H1 (cell line): ENCODE measurements around the gene SDSL. TPM values are rescaled to one million over a fixed set of nuclear protein-coding genes. Genes with fewer than 3 reads are reported as not detected.
A peak's percentile ranks its signal among the peaks of the same experiment; 100 is the strongest.

Source experiments
- CTCF ChIA-PET: fragments of 300-600 bp; sonication (Branson Sonifier 250); formaldehyde crosslinking; loops from one replicate; lab custom pipeline; 2021; ENCODE audit not compliant: partially characterized antibody; lab: Charles Lee
- POLR2A ChIA-PET: fragments of 300-600 bp; sonication (Branson Sonifier 250); formaldehyde crosslinking; loops from one replicate; lab custom pipeline; 2021; ENCODE audit warnings: inconsistent platforms; ENCODE audit not compliant: partially characterized antibody; lab: Charles Lee
- DNase-seq, 2 experiments: peaks; one replicate each; pipeline versions ENCODE4 v3.0.0 to v3.0.0-alpha.2; 2010 to 2022; ENCODE audit warnings: low spot score in 2 of 2, low read depth in 1 of 2, mixed read lengths in 1 of 2
- FAIRE-seq: peaks from 2 replicates; lab custom pipeline; 2011; peaks lifted over from hg19 to GRCh38; lab: Jason Lieb, UNC
- H2AFZ ChIP-seq: 2 replicates; pipeline ENCODE4 v1.8.1; 2012; ENCODE audit warnings: low read length, inconsistent platforms
- H2AK5ac ChIP-seq: 2 replicates; pipeline ENCODE4 v1.6.1; 2013; ENCODE audit warnings: low read depth, low read length
- H2BK120ac ChIP-seq: replicated peaks from 2 replicates; pipeline ENCODE3; 2013; ENCODE audit warnings: low read depth, low read length, inconsistent platforms
- H2BK12ac ChIP-seq: 2 replicates; pipeline ENCODE4 v1.6.1; 2013; ENCODE audit warnings: low read depth, low read length
- H2BK15ac ChIP-seq: 2 replicates; pipeline ENCODE4 v1.6.1; 2013; ENCODE audit warnings: low read length
- H2BK20ac ChIP-seq: 2 replicates; pipeline ENCODE4 v1.6.1; 2013; ENCODE audit warnings: low read length
- H2BK5ac ChIP-seq: 2 replicates; pipeline ENCODE4 v1.6.1; 2013; ENCODE audit warnings: low read depth, low read length
- H3K14ac ChIP-seq: 2 replicates; pipeline ENCODE4 v1.6.1; 2013; ENCODE audit warnings: inconsistent platforms; ENCODE audit not compliant: insufficient read length
- H3K18ac ChIP-seq: 2 replicates; pipeline ENCODE4 v1.6.1; 2013; ENCODE audit warnings: low read length; ENCODE audit errors: extremely low read depth
- H3K23ac ChIP-seq: 2 replicates; pipeline ENCODE4 v1.6.1; 2013; ENCODE audit warnings: inconsistent platforms; ENCODE audit not compliant: insufficient read length
- H3K23me2 ChIP-seq: 2 replicates; pipeline ENCODE4 v1.6.1; 2013; ENCODE audit warnings: low read depth, low read length
- H3K27ac ChIP-seq: 2 replicates; pipeline ENCODE4 v1.6.1; 2011; ENCODE audit warnings: low read depth, low read length, inconsistent platforms
- H3K27me3 ChIP-seq, 4 experiments: replicated peaks in 1 of 4; 1 replicate in 1 of 4; 2 replicates in 3 of 4; pipeline versions ENCODE4 v1.6.1 to v1.8.1; 2011 to 2013; ENCODE audit warnings: low read length in 3 of 4, mild to moderate bottlenecking in 3 of 4, inconsistent platforms in 2 of 4, mixed read lengths in 2 of 4, moderate library complexity in 1 of 4; ENCODE audit not compliant: control insufficient read depth in 3 of 4, insufficient read depth in 3 of 4; ENCODE audit errors: extremely low read depth in 1 of 4
- H3K36me3 ChIP-seq, 4 experiments: 2 replicates each; pipeline versions ENCODE4 v1.6.1 to v1.8.1; 2011 to 2013; ENCODE audit warnings: mild to moderate bottlenecking in 4 of 4, low read length in 3 of 4, moderate library complexity in 2 of 4, control low read depth in 1 of 4, inconsistent platforms in 1 of 4; ENCODE audit not compliant: insufficient read depth in 4 of 4, control insufficient read depth in 2 of 4
- H3K4ac ChIP-seq: replicated peaks from 2 replicates; pipeline ENCODE3; 2013; ENCODE audit warnings: low read length, low read depth, mixed read lengths, inconsistent platforms; ENCODE audit not compliant: insufficient read length
- H3K4me1 ChIP-seq, 4 experiments: replicated peaks in 1 of 4; 1 replicate in 1 of 4; 2 replicates in 3 of 4; pipeline versions ENCODE4 v1.6.1 to v1.8.1; 2011 to 2013; ENCODE audit warnings: low read length in 3 of 4, inconsistent platforms in 2 of 4, mixed read lengths in 1 of 4; ENCODE audit not compliant: insufficient read depth in 4 of 4, control insufficient read depth in 3 of 4
- H3K4me2 ChIP-seq, 2 experiments: 2 replicates each; pipeline versions ENCODE4 v1.6.1 to v1.8.1; 2011 to 2013; ENCODE audit warnings: low read depth in 2 of 2, low read length in 2 of 2, control low read depth in 1 of 2, inconsistent platforms in 1 of 2, mild to moderate bottlenecking in 1 of 2; ENCODE audit not compliant: insufficient read depth in 1 of 2
- H3K4me3 ChIP-seq, 4 experiments: fragments of 200-600, 300-600 bp in 1 of 4; sonication (generic), shearing (Covaris generic), sonication (Bioruptor Twin) in 1 of 4; 2 replicates each; pipeline versions ENCODE4 v1.5.1 to v1.8.1; 2011 to 2016; ENCODE audit warnings: low read length in 4 of 4, low read depth in 3 of 4, control low read depth in 2 of 4, inconsistent platforms in 2 of 4, mild to moderate bottlenecking in 2 of 4, mixed read lengths in 1 of 4, moderate library complexity in 1 of 4; ENCODE audit not compliant: insufficient read depth in 2 of 4; ENCODE audit errors: extremely low read depth in 1 of 4
- H3K56ac ChIP-seq: replicated peaks from 2 replicates; pipeline ENCODE3; 2013; ENCODE audit warnings: low read depth, mild to moderate bottlenecking, mixed read lengths, low read length, inconsistent platforms; ENCODE audit not compliant: insufficient read length
- H3K79me1 ChIP-seq: 2 replicates; pipeline ENCODE4 v1.6.1; 2013; ENCODE audit warnings: low read depth, low read length, control low read depth
- H3K79me2 ChIP-seq, 2 experiments: 2 replicates each; pipeline versions ENCODE4 v1.6.1 to v1.8.1; 2012 to 2013; ENCODE audit warnings: low read length in 2 of 2, mild to moderate bottlenecking in 2 of 2, inconsistent platforms in 1 of 2; ENCODE audit not compliant: insufficient read depth in 2 of 2, control insufficient read depth in 1 of 2
- H3K9ac ChIP-seq, 4 experiments: replicated peaks in 1 of 4; 1 replicate in 1 of 4; 2 replicates in 3 of 4; pipeline versions ENCODE4 v1.6.1 to v1.8.1; 2011 to 2013; ENCODE audit warnings: low read depth in 3 of 4, low read length in 3 of 4, control low read depth in 2 of 4, mild to moderate bottlenecking in 2 of 4, moderate library complexity in 2 of 4, inconsistent platforms in 1 of 4; ENCODE audit errors: extremely low read depth in 1 of 4
- H3K9me3 ChIP-seq, 2 experiments: 2 replicates each; pipeline versions ENCODE4 v1.6.1 to v1.8.1; 2012 to 2013; ENCODE audit warnings: mild to moderate bottlenecking in 2 of 2, moderate library complexity in 2 of 2, control low read depth in 1 of 2, inconsistent platforms in 1 of 2, low read depth in 1 of 2, low read length in 1 of 2, mixed read lengths in 1 of 2; ENCODE audit not compliant: insufficient read depth in 2 of 2
- H4K20me1 ChIP-seq, 2 experiments: replicated peaks in 1 of 2; 2 replicates each; pipeline versions ENCODE3 to v1.8.1; 2011 to 2013; ENCODE audit warnings: inconsistent platforms in 2 of 2, low read length in 2 of 2, mild to moderate bottlenecking in 1 of 2; ENCODE audit not compliant: insufficient read depth in 2 of 2, control insufficient read depth in 1 of 2
- H4K5ac ChIP-seq: 2 replicates; pipeline ENCODE4 v1.6.1; 2013; ENCODE audit warnings: low read length, low read depth, mixed read lengths, inconsistent platforms; ENCODE audit not compliant: insufficient read length
- H4K8ac ChIP-seq: 2 replicates; pipeline ENCODE4 v1.8.0; 2013; ENCODE audit warnings: mild to moderate bottlenecking, moderate library complexity, low read length, inconsistent platforms; ENCODE audit not compliant: insufficient read depth; ENCODE audit errors: extremely low read depth
- H4K91ac ChIP-seq: replicated peaks from 2 replicates; pipeline ENCODE3; 2013; ENCODE audit warnings: low read length, mixed read lengths, inconsistent platforms; ENCODE audit not compliant: insufficient read length
- CHD2 ChIP-seq: IDR thresholded peaks from 2 replicates; pipeline ENCODE4 v1.6.1; 2012; ENCODE audit warnings: low read length, improper control_type of control experiment
- CTBP2 ChIP-seq: IDR thresholded peaks from 2 replicates; pipeline ENCODE4 v1.7.0; 2011; ENCODE audit warnings: borderline replicate concordance, mild to moderate bottlenecking, moderate library complexity, mixed read lengths, low read length; ENCODE audit not compliant: insufficient read depth, insufficient read length
- EZH2 ChIP-seq: fragments of 200-600 bp; sonication (generic); IDR thresholded peaks from 2 replicates; pipeline ENCODE4 v1.7.1; 2012; ENCODE audit warnings: low read depth, mild to moderate bottlenecking, moderate library complexity, low read length, inconsistent platforms; ENCODE audit not compliant: severe bottlenecking
- GTF2F1 ChIP-seq: IDR thresholded peaks from 2 replicates; pipeline ENCODE4 v1.6.1; 2012; ENCODE audit warnings: low read depth, low read length, improper control_type of control experiment, borderline replicate concordance
- HDAC2 ChIP-seq, 2 experiments: fragments of 300-600 bp in 1 of 2; sonication (generic) in 1 of 2; IDR thresholded peaks; 2 replicates each; pipeline ENCODE4 v1.6.1; 2011 to 2012; ENCODE audit warnings: low read depth in 2 of 2, low read length in 2 of 2, mild to moderate bottlenecking in 2 of 2, moderate library complexity in 2 of 2, borderline replicate concordance in 1 of 2, inconsistent platforms in 1 of 2
- RBBP5 ChIP-seq: IDR thresholded peaks from 2 replicates; pipeline ENCODE4 v1.7.1; 2012; ENCODE audit warnings: low read depth, mild to moderate bottlenecking, inconsistent platforms, low read length, moderate library complexity, borderline replicate concordance
- SRF ChIP-seq: IDR thresholded peaks from 2 replicates; pipeline ENCODE4 v1.6.1; 2011; ENCODE audit warnings: mild to moderate bottlenecking, low read depth, low read length, moderate library complexity
- SUZ12 ChIP-seq: fragments of 200-600 bp; sonication (generic); IDR thresholded peaks from 2 replicates; pipeline ENCODE4 v1.6.1; 2012; ENCODE audit warnings: mild to moderate bottlenecking, inconsistent platforms, low read length, moderate library complexity, mixed read lengths
- WGBS, 2 experiments: shearing (Covaris generic) in 1 of 2; methylation state at CpG; one replicate each; pipeline versions ENCODE4 v1.1.6 to v1.1.7; 2013 to 2015; ENCODE audit warnings: low lambda C conversion rate in 2 of 2, mixed read lengths in 2 of 2, inconsistent platforms in 1 of 2, low coverage in 1 of 2, missing lambda C conversion rate in 1 of 2; ENCODE audit not compliant: insufficient replicate concordance in 2 of 2, insufficient coverage in 1 of 2, insufficient read length in 1 of 2; ENCODE audit errors: extremely low coverage in 1 of 2, missing lambda C conversion rate in 1 of 2; 5-methylcytosine and 5-hydroxymethylcytosine counted together
- polyA plus RNA-seq, 7 experiments: library from polyadenylated mRNA; depleted of rRNA in 3 of 7; stranded (reverse) in 5 of 7; unstranded in 2 of 7; fragments of >200 nt in 5 of 7; fragments of 200-250 nt in 2 of 7; gene quantifications; 1 replicate in 5 of 7; 2 replicates in 1 of 7; 4 replicates in 1 of 7; pipeline versions ENCODE4 v1.2.1 to v1.2.3, GENCODE V29; 2011 to 2013; ENCODE audit warnings: missing spikeins in 2 of 7, mixed read lengths in 2 of 7
- total RNA-seq: library from RNA; stranded (reverse); fragmentation: NEBNext Ultra II Directional; extraction: Animal tissue kit (Norgen Biotek cat#: 25700); gene quantifications from 2 replicates; pipeline ENCODE4 v1.2.1, GENCODE V29; 2021
- TF ChIP-seq, protein P1 (sequence below): IDR thresholded peaks from 2 replicates; pipeline ENCODE4 v1.6.1; 2011; ENCODE audit warnings: low read length, improper control_type of control experiment

Gene SDSL
- total and polyA plus RNA-seq, 2 of the 8 experiments (the other 6 are each of a cell fraction or from before 2014, with no cell fraction given) = 0.69 to 1.3 TPM

DNA sequence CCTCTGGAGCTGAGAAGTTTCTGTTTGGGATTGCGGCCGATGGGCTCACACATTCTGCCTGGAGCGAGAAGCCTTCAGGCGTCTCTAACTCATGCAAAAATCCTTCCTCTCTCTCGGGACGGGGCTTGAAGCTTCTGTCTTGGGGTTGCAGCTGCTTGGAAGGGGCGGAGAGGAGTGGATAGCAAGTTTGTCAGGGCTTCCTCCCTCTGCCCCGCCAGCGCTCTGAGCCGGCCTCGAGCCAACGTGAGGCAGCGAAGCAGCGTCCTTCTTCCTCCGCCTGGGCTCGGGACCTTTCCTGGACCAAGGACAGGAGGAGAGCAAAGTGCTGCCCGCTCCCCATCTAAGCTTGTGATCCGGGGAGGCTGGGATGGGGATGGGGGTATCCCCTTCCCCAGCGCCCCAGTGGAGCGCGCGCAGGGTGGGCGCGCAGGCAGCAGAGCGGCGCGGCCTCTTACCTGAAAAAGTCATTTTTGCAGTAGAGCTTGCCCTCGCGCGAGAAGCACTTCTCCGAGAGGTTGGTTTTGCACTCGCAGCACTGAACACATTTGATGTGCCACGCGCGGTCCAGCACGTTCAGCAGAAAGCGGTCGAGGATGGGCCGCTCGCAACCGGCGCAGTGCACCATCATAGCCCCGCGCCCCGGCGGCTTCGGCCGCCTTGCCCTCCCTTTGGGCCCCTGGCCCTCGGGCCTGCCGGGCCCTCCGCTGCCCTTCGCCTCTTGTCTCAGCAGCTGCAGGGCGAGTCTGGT lies 48.9 kb downstream of the SDSL start:
- CTCF ChIA-PET = interaction anchor here (1.0 to 9.0 kb wide), 2 partner anchors 8 to 12 kb away, joined by 3 to 79 read pairs; no protein-coding TSS in a partner anchor
- H3K9ac ChIP-seq = peak overlapping the region in 3 of 4 experiments; percentile 43 to 50 (median 49); a peak in 3 of 7 replicates
- H3K36me3 ChIP-seq = peaks cover 3 to 63% (median 5%) of the 10 kb centered on the region in 4 experiments; a peak in 5 of 8 replicates
- H2AK5ac ChIP-seq = peak overlapping the region; percentile 13; the same call in 1 of the 2 replicates
- no peak overlapping the region for H2BK5ac ChIP-seq
- H4K5ac ChIP-seq = no peak overlapping the region
- no peak overlapping the region for H4K91ac ChIP-seq
- peaks cover 28 to 39% of the 10 kb centered on the region in 2 experiments for H4K20me1 ChIP-seq
- H2BK20ac ChIP-seq = no peak overlapping the region
- H3K79me1 ChIP-seq = no peaks in the 10 kb centered on the region
- H3K9me3 ChIP-seq = no peaks in the 10 kb centered on the region
- H2BK120ac ChIP-seq = no peak overlapping the region
- WGBS, 2 experiments = 3% methylated on average over 47 of the region's 53 CpGs; no CpG with 5 or more reads in 1 of the 2 experiments
- H3K4me3 ChIP-seq = peak overlapping the region; percentile 52 to 66 (median 60)
- DNase-seq (peak in 1 of 2 experiments; percentile 76), FAIRE-seq (no peak)
- H2AFZ ChIP-seq = no peak overlapping the region
- no peak overlapping the region for H2BK12ac ChIP-seq
- H3K14ac ChIP-seq = no peak overlapping the region
- no peak overlapping the region for H3K27ac ChIP-seq
- peaks cover 0 to 83% (median 50%) of the 10 kb centered on the region in 4 experiments; a peak in 6 of 7 replicates for H3K4me1 ChIP-seq
- POLR2A ChIA-PET = interaction anchor here (0.6 to 1.2 kb wide), 2 partner anchors 9 to 48 kb away, joined by 3 to 7 read pairs; no protein-coding TSS in a partner anchor
- H3K27me3 ChIP-seq = peaks cover 92 to 100% (median 99%) of the 10 kb centered on the region in 4 experiments
- no peak overlapping the region for H3K56ac ChIP-seq
- peaks cover 26% of the 10 kb centered on the region; the same call in 1 of the 2 replicates for H3K23me2 ChIP-seq
- H3K4ac ChIP-seq = no peak overlapping the region
- peak overlapping the region; percentile 42; the same call in 1 of the 2 replicates for H4K8ac ChIP-seq
- H3K23ac ChIP-seq = no peak overlapping the region
- H2BK15ac ChIP-seq = no peak overlapping the region
- H3K79me2 ChIP-seq = peaks cover 0 to 6% of the 10 kb centered on the region in 2 experiments; a peak in 2 of 4 replicates
- H3K18ac ChIP-seq = peak overlapping the region; percentile 51; the same call in 1 of the 2 replicates
- peak overlapping the region; percentile 93 to 98 for H3K4me2 ChIP-seq
- TF ChIP-seq CHD2 (no peak), SUZ12 (peak; percentile 96), CTBP2 (peak; percentile 70), HDAC2 (IDR thresholded peaks at IDR 0.05; ENCODE audit: borderline replicate concordance in 1 of 2, low read depth in 2 of 2, low read length in 2 of 2) (no peak), RBBP5 (no peak), GTF2F1 (no peak), EZH2 (peak; percentile 90), SRF (no peak)
- TF ChIP-seq, protein P1, sequence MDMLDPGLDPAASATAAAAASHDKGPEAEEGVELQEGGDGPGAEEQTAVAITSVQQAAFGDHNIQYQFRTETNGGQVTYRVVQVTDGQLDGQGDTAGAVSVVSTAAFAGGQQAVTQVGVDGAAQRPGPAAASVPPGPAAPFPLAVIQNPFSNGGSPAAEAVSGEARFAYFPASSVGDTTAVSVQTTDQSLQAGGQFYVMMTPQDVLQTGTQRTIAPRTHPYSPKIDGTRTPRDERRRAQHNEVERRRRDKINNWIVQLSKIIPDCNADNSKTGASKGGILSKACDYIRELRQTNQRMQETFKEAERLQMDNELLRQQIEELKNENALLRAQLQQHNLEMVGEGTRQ = no peak
